GM11168 (cell line): Measurements from ENCODE around the gene PDE6A.

Source experiments
- in situ Hi-C: fragments of 300-500 bp; cut with MboI; formaldehyde crosslinking; loops from one replicate; pipeline ENCODE4 v1.12.0; 2022; ENCODE audit warnings: low sequenced_read_pairs; ENCODE audit not compliant: unreplicated experiment

Gene PDE6A

DNA sequence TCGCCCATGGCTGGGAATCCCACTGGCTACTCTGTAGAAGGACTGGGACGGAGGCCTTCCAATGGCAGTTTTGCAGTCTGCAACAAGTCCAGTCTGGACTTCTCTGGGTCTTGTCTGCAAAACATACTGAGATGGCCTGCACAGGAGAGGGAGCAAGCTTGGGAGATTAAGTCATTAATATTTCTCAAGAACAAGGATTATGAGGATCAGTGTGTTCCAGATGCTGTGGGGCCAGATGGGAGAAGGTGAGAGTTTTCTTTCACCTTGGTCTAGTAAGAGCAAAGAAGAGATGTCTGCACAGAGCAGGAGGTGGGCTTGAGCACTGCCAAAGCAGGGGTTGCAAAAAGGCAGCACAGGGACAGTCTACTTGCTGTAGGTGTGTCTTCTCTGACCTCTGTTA lies at the start of gene PDE6A:
PDE6A (minus strand) TSS at position 128 of the 400 bp plus-strand sequence; CDS start at position 8, 120 bp downstream.
- in situ Hi-C loops: no loop called here

DNA sequence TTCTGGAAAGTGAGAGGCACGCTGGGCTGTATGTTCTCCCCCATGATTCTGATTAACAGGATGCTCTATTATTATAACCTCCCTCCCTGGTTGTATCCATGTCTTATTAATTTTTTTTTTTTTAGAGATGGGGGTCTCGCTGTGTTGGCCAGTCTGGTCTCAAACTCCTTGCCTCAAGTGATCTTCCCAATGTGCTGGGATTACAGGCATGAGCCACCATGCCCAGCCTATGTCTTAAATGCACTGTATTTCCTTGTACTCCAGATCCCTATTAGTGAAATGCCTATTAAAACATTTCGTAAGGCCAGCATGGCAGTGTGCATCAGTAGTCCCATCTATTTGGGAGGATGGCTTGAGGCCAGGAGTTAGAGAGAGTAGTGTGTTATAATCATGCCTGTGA lies 48.9 kb upstream of the PDE6A start:
- in situ Hi-C loops: no loop called here

DNA sequence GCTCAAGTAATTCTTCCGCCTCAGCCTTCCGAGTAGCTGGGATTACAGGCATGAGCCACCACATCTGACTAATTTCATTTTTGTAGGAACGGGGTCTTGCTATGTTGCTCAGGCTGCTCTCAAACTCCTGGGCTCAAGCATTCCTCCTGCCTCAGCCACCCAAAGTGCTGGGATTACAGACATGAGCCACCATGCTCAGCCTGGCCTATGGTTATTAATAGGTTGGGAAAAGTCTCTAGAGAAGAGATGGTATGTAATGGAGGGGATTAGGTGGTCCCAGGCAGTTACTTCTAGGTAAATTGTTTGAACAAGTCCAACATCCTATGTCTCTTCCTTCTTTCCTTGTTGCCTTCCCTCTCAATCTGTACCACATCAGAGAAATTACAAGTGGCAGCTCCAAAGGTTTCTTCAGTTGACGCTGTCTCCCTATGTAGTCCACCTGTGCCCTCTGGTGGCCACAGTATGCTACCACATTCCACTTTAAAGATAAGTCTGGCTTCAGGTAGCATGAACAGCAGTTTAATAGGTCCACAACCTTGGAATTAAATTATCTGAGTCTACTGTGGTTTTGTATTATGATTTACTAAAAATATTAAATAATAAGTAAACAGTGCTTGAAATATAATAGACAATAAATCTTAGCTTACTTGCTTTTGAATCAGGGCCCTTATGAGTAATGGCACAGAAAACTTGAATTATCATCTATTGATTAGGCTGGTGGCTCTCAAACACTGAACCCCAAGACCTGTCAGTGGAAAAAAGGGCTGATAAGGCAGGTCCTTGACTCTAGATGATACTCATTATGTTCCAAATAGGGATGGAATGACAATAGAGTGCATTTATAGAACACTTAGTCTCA lies 46.2 kb upstream of the PDE6A start:
- in situ Hi-C loops: no loop called here

DNA sequence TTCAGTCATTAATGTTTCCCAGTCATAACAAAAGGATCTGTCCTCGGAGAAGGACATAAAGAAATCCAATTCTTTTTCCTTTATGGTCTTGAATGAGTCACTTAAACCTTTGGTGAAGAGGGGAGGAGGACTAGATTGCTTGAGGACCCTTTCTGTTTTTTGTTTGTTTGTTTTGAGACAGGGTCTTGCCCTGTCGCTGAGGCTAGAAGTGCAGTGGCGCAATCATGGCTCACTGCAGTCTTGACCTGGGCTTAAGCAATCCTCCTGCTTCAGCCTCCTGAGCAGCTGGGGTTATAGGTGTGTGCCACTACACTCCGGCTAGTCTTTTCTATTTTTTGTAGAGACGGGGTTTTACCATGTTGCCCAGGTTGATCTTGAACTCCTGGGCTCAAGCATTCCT lies 43.5 kb upstream of the PDE6A start:
- in situ Hi-C loops: loop anchor here (10.0 kb wide), 1 partner anchor 353 kb away; no protein-coding TSS in a partner anchor

DNA sequence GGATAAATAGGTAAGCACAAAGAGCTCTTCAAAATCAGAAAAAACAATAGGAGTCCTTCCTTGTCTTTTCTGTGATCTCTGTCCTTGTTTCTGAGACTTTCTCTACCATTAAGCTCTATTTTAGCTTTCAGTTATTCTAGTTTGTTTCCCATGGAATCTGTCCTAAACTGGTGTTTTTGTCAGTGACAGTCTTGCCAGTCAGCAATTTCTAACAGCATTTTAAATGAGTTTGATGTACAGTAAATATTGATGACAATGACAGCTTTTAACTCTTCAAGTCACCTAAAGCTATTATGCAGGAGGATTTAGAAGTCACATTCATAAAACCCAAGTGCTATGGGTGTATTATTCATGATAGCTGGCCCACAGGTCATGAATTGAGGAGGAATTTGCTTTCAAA lies 37.9 kb upstream of the PDE6A start:
- in situ Hi-C loops: loop anchor here (10.0 kb wide), 1 partner anchor 348 kb away; no protein-coding TSS in a partner anchor

DNA sequence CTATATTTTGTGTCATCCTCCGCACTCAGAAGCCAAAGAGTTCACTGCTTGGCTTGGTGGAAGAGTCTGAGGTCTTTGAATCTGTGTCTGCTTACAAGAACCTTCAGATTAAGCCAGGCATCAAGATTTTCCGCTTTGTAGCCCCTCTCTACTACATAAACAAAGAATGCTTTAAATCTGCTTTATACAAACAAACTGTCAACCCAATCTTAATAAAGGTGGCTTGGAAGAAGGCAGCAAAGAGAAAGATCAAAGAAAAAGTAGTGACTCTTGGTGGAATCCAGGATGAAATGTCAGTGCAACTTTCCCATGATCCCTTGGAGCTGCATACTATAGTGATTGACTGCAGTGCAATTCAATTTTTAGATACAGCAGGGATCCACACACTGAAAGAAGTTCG lies 36.6 kb upstream of the PDE6A start:
- in situ Hi-C loops: loop anchor here (10.0 kb wide), 1 partner anchor 346 kb away; no protein-coding TSS in a partner anchor

DNA sequence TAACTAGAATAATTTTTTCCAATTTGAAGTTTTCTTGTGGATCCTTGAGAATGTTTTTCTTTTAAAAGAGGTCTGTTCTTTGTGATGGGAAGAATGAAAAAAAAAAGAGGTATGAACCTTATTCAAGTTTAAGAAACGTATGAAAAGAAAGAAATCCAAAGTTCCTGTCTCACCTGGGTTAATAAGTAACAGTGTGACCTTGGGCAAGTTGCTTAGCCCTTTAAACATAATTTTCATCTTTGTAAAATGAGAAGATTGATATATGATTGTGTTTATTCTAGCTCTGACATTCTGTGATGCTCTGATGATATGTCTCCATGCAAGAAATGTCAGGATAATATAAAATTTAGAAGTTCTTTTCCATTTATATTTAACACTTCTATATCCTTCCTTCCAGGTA lies 35.3 kb upstream of the PDE6A start:
- in situ Hi-C loops: loop anchor here (10.0 kb wide), 1 partner anchor 345 kb away; no protein-coding TSS in a partner anchor

DNA sequence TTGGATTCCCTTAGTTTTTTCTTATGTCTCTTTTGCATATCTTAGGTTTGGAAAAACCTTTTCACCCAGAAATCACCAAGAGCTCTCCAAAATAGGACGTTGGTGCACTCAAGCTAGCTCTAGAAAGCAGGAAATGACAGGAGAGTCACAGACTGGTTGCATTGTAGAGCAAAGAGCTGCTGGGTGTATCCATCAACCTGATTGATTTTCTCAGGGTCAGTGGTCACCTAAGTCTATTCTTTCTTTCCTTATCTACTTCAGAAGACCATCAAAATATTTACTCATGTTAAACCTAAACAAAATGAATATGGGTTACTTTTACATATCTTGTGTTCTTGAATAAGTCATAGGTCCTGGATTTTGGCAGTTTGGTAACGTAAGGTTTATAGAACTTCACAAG lies 30.8 kb upstream of the PDE6A start:
- in situ Hi-C loops: no loop called here

DNA sequence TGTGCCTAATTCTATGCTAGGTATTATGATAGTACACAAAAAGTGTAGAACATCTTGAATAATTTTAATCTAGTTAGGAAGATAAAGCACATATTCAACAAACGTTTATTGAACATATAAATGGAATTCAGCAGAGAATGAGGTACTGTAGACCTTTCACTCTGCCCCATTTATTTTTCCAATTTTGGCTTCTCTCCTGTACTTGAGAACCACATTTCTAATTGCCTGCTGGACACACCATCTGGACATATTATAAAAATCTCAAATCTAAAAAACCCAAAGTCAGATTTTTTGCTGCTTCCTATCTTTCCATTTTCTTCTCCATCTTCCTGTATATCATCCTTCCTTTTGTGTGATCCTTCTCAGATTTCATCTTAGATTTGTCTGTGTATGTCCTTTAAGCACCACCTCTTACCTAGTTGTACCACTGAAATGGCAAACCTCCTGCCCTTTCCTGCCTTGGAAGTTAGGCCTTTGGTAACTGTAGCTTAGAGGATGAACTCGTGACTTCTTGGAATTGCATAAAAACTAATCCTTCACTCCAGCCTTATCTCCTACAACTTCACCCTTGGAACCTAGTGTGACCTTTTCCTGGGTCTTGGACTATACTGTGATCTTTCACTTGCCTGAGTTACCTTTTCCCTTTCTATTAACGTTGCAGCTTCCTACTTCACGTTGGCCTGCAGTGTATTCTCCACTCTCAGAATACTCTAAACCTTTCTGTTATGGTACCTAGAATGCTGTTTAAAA lies 24.8 kb upstream of the PDE6A start:
- in situ Hi-C loops: loop anchor here (10.0 kb wide), 1 partner anchor 115 kb away; no protein-coding TSS in a partner anchor

DNA sequence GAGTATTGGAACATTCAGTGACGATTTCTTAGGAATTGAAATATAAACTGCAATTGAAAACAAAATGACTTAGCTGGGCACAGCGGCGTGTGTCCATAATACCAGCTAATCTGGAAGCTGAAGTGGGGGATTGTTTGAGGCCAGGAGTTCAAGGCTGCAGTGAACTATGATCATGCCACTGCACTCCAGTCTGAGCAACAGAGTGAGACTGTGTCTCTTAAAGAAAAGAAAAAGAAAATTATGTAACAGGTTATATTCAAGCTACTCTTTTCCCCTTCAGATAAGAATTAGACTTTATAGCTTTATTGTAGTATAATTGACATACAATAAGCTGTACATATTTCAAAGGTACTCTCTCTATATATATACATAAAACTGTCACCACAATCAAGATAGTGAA lies 22.4 kb upstream of the PDE6A start:
- in situ Hi-C loops: loop anchor here (10.0 kb wide), 1 partner anchor 112 kb away; no protein-coding TSS in a partner anchor

DNA sequence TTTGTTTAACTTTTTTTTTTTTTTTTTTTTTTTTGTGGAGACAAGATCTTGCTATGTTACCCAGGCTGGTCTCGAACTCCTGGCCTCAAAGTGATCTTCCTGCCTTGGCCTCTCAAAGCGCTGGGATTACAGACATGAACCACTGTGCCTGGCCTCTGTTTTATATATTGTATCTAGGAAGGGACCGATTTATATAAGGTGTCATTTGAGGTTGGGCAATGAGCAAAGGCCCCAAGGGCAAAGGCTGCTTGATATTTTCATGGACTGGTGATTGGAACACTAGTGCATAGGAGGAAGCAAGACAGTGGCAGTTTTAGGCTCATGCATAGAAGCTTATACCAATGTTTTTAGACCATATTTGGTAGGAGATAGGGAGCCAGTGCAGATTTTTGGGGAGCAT lies 19.1 kb upstream of the PDE6A start:
- in situ Hi-C loops: loop anchor here (10.0 kb wide), 1 partner anchor 109 kb away; no protein-coding TSS in a partner anchor

DNA sequence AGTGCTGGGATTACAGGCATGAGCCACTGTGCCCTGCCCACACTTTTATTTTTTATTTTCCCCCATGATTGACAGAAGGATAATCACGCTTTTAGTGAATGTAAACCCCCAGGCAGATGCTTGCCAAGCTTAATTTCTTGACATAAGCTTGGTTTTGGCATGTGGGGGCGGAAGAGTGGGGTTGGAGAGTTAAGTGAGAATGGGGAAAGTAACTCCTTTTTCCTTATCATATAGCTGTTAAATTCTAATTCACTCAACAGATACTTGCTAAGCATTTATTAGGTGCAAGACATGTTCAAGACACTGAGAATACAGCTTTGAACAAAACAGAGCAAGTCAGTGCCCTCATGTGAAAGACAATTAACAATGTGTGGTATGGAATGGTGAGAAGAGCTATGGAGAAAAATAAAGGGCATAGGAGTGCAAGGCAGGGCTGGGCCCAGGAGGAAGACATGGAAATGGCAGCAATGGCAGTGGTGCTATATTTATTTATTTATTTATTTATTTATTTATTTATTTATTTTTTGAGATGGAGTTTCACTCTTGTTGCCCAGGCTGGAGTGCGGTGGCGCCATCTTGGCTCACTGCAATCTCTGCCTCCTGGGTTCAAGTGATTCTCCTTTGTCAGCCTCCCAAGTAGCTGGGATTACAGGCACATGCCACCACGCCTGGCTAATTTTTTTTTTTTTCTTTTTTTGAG lies 18.2 kb upstream of the PDE6A start:
- in situ Hi-C loops: loop anchor here (10.0 kb wide), 1 partner anchor 108 kb away; no protein-coding TSS in a partner anchor

DNA sequence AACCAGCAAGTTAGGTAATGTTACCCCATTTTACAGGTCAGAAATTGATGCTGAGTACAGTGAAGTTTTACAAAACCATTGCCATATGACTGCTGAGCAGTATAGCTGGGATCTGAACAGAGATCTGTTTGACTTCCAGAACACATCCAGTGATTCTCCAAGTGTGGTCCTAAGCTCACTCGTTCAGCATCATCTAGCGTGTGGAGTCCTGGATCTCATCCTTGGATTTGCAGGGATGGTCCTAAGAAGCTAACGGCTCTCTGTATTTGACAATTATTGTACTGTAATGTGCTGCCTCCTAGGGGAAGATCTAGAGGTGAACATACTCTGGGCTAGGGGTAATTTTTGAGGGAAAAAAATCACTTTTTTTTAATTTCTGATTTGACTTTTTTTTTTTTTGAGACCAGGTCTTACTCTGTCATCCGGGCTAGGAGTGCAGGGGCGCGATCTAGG lies 17.4 kb upstream of the PDE6A start:
- in situ Hi-C loops: loop anchor here (10.0 kb wide), 1 partner anchor 107 kb away; no protein-coding TSS in a partner anchor

DNA sequence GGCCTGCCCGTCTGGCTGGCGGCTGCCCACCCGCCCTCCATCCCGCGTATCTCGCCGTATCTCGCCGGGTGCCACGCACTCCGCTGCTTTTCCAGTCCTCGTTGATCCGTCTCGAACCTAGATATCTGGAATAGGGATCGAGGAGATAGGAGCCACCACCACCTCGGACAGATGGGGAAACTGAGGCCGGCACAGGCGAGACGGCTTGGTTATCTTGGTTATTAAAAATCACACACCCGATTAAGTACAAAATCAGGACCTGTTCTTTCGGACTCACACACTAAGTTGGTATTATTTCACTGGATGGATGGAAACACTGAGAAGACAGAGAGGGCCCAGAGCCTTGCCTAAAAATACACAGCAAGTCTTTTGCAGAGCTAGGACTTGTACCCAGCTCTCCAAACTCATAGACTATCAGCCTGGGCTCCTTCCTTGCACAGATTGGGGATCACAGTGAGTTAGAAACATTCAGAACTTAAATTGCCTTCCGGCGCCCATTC lies 16.6 kb upstream of the PDE6A start:
- in situ Hi-C loops: loop anchor here (10.0 kb wide), 1 partner anchor 106 kb away; no protein-coding TSS in a partner anchor

DNA sequence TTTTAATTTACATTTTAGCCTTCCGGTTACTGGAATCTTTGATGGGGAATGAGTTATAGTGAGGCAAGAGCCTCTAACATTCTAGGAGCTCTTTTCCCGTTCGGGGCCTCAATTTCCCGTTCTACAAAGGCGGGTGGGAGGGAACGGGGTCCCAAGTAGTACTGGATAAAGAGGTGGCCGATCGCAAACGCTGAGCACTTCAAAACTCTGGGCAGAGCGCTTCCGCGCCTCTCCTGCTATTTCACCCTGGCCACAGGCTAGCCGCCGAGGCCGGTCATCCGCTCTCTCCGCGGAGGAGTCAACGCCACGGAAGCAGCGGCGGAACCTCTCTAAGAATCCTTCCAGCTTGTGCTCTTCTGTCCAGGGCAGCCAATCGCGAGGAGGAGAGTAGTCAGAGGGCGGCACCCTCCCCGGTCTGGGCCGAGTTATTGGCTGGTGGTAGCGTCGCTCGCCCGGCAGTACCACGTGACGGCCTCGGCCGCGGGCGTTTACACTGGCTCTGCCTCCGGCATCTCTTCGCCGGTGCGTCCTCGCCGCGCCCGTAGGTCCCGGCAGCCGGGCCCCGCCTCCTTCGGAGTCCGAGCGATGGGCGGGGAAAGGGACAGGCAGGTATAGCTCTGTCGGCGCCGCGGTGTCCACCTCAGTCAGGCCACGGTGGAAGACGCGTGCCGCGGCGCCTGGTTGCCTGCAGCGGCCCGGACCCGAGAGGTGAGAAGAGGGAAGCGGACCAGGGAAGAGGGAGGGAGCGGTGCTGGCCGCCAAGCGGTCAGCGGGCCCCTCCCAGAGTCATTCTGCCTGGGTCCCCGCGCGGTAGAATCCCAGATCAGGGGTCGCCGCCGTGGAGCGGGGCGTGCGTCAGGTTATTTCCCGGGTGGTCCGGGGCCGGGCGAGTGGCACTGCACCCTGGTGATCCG lies 15.9 kb upstream of the PDE6A start, which contains the start of gene SLC26A2:
SLC26A2 (plus strand) TSS at position 487 of the 914 bp plus-strand sequence. CDS start 16,895 bp downstream, outside the sequence.
- in situ Hi-C loops: loop anchor here (10.0 kb wide), 1 partner anchor 106 kb away; no protein-coding TSS in a partner anchor

DNA sequence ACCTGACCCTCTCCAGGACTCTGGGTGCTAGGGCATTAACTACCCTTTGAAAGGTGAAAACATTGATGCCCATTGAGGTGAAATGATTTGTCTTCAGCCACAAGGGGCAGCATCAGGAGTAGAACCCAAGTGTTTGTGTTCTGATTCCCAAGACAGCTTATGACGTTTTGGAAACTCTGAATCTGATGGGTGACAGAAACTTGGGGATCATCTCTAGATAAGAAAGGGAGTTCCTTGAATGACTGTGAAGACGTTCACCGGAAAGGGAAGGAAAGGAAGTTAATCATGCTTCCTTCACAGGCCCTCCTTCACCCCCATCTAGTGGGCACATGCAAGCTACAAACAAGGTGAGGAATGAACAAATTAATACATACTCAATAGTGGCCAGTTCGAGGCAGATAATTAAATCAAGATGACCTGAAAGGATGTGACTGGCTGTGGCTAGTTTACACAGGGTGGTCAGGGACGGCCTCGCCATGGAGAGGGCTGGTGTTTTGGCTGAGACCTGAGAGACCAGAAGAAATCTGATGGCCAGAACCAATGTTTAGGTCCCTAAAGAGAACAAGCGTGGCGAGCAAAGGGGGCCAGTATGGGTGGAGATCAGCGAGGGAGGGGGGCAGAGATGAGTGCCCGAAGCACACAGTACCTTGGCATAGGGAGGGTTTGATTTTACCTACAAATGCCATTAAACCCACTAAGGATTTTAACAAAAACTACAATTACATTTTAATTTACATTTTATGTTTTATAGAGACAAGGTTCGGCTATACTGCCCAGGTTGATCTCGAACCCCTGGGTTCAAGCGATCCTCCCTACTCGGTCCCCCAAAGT lies 15.0 kb upstream of the PDE6A start:
- in situ Hi-C loops: loop anchor here (10.0 kb wide), 1 partner anchor 105 kb away; no protein-coding TSS in a partner anchor

DNA sequence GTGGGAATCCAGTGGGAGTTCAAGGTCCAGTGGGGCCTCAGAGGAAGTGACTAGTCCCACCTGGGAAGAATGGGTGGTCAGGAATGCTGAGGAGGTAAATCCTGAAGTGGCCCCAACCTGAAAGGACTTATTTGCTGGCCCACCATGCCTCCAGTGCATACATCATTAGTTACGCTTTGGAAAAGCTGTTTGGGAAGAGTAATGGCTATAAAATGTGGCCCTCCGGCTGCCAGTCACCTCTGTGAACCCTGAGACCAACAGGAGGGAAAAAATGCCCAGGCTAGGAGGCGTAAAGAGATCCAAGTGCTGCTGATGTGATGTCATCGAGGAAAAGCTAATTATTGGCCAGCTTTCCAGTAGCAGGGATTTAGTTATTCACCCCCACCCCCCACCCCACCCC lies 13.3 kb upstream of the PDE6A start:
- in situ Hi-C loops: no loop called here

DNA sequence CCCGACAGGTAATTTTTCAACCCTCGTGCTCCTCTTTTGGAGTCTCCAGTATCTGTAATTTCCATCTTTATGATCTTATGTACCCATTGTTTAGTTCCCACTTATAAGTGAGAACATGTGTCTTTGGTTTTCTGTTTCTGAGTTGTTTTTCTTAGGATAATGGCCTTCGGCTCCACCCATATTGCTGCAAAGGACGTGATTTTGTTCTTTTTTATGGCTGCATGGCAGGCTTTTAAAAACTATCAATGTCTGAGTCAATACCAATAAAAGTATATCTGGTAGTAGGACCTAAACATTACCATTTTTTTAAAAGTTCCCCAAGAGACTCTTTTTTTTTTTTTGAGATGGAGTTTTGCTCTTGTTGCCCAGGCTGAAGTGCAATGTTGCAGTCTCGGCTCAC lies 12.1 kb upstream of the PDE6A start:
- in situ Hi-C loops: no loop called here
